Breast epithelium (tissue), 4 donors: ENCODE measurements around the gene ANKS1B. TPM values are rescaled to one million over a fixed set of nuclear protein-coding genes. Genes with fewer than 3 reads are reported as not detected.

Source experiments
- DNase-seq, 2 donors: peaks; one replicate each; pipeline ENCODE4 v3.0.0-alpha.2; 2019; ENCODE audit warnings: low spot score in 2 of 2
- H3K27ac ChIP-seq, 2 donors: fragments of 200-600 bp; sonication (generic) in 1 of 2; one replicate each; pipeline ENCODE4 v1.5.1; 2016 to 2019; ENCODE audit warnings: mild to moderate bottlenecking in 1 of 2
- H3K27me3 ChIP-seq, 2 donors: fragments of 200-600 bp; sonication (generic) in 1 of 2; one replicate each; pipeline versions ENCODE4 v1.5.1 to v1.6.0; 2017 to 2019; ENCODE audit warnings: control low read depth in 1 of 2, mild to moderate bottlenecking in 1 of 2
- H3K36me3 ChIP-seq: fragments of 200-600 bp; one replicate; pipeline ENCODE4 v1.5.1; 2019
- H3K4me1 ChIP-seq, 2 donors: fragments of 200-600 bp; sonication (generic); one replicate each; pipeline ENCODE4 v1.5.1; 2016 to 2019; ENCODE audit warnings: control low read depth in 1 of 2
- H3K4me3 ChIP-seq, 3 donors: fragments of 200-600 bp; sonication (generic); 1 replicate in 2 of 3; 2 replicates in 1 of 3; pipeline ENCODE4 v1.5.1; 2016 to 2019; ENCODE audit warnings: mild to moderate bottlenecking in 3 of 3, moderate library complexity in 2 of 3
- H3K9me3 ChIP-seq, 2 donors: fragments of 200-600 bp; sonication (generic) in 1 of 2; one replicate each; pipeline ENCODE4 v1.5.1; 2016 to 2019; ENCODE audit warnings: control low read depth in 1 of 2
- CTCF ChIP-seq, 3 donors: fragments of 450-650 bp; IDR thresholded peaks; one replicate each; pipeline ENCODE4 v1.5.1; 2016 to 2017; ENCODE audit warnings: antibody characterized with exemption in 3 of 3, mild to moderate bottlenecking in 3 of 3, moderate library complexity in 3 of 3
- POLR2A ChIP-seq: fragments of 450-650 bp; IDR thresholded peaks from one replicate; pipeline ENCODE4 v1.6.1; 2016; ENCODE audit warnings: antibody characterized with exemption, mild to moderate bottlenecking, moderate library complexity
- POLR2AphosphoS5 ChIP-seq, 3 donors: sonication (generic); formaldehyde crosslinking; IDR thresholded peaks; one replicate each; pipeline ENCODE4 v1.6.1; 2017; ENCODE audit warnings: antibody characterized with exemption in 3 of 3
- intact Hi-C: fragments of 100-400 bp; cut with DNase I; formaldehyde crosslinking; loops from one replicate; pipeline ENCODE4 v1.15.1; 2023; ENCODE audit warnings: low total_unique reads
- total RNA-seq, 3 donors: library from RNA; depleted of rRNA; stranded (reverse); fragments of >200 nt; gene quantifications; one replicate each; pipeline ENCODE4 v1.1.0, GENCODE V29; 2016

Gene ANKS1B
- total RNA-seq, 3 donors from 2014 or later, result 16.6 to 115 (median 32.4) TPM

- Histone ChIP-seq H3K4me3 (no peak overlapping the region), H3K27me3 (no peaks in the 10 kb centered on the region), H3K27ac (no peak overlapping the region), H3K9me3 (no peaks in the 10 kb centered on the region), H3K36me3 (no peaks in the 10 kb centered on the region), H3K4me1 (no peaks in the 10 kb centered on the region)
- no peak for DNase-seq
- intact Hi-C loops, result no loop called here
- TF ChIP-seq CTCF (IDR thresholded peaks at IDR 0.05) (no peak), POLR2A (no peak), POLR2AphosphoS5 (IDR thresholded peaks at IDR 0.05) (no peak)
Measured at GRCh38 chr12:99567072-99567471, 417.7 kb downstream of the ANKS1B start.

GRCh38 chr12:99558109-99558508 is 426.6 kb downstream of the ANKS1B start:
- no peaks in the 10 kb centered on the region for H3K4me1 ChIP-seq
- no peaks in the 10 kb centered on the region for H3K27me3 ChIP-seq
- DNase-seq, result no peak
- H3K36me3 ChIP-seq, result no peaks in the 10 kb centered on the region
- H3K9me3 ChIP-seq, result no peaks in the 10 kb centered on the region
- H3K4me3 ChIP-seq, result no peak overlapping the region
- TF ChIP-seq CTCF (IDR thresholded peaks at IDR 0.05) (no peak), POLR2AphosphoS5 (IDR thresholded peaks at IDR 0.05) (no peak)
- intact Hi-C loops, result no loop called here
- H3K27ac ChIP-seq, result no peak overlapping the region

GRCh38 chr12:99553461-99553860 is 431.3 kb downstream of the ANKS1B start:
- no peak for DNase-seq
- no peak overlapping the region for H3K27ac ChIP-seq
- H3K4me3 ChIP-seq, result no peak overlapping the region
- intact Hi-C loops, result no loop called here
- no peaks in the 10 kb centered on the region for H3K36me3 ChIP-seq
- no peaks in the 10 kb centered on the region for H3K9me3 ChIP-seq
- no peaks in the 10 kb centered on the region for H3K4me1 ChIP-seq
- TF ChIP-seq POLR2AphosphoS5 (IDR thresholded peaks at IDR 0.05), result no peak
- TF ChIP-seq CTCF (IDR thresholded peaks at IDR 0.05), result no peak
- no peak for TF ChIP-seq POLR2A
- H3K27me3 ChIP-seq, result no peaks in the 10 kb centered on the region

GRCh38 chr12:99552022-99552421 is 432.7 kb downstream of the ANKS1B start:
- intact Hi-C loops, result no loop called here
- TF ChIP-seq POLR2A, result no peak
- no peak for TF ChIP-seq CTCF (IDR thresholded peaks at IDR 0.05)
- no peak for TF ChIP-seq POLR2AphosphoS5 (IDR thresholded peaks at IDR 0.05)
- Histone ChIP-seq H3K9me3 (no peaks in the 10 kb centered on the region), H3K4me1 (no peaks in the 10 kb centered on the region), H3K27ac (no peak overlapping the region), H3K4me3 (no peak overlapping the region), H3K27me3 (no peaks in the 10 kb centered on the region), H3K36me3 (no peaks in the 10 kb centered on the region)
- no peak for DNase-seq

- Histone ChIP-seq H3K27me3 (no peaks in the 10 kb centered on the region), H3K4me3 (no peak overlapping the region), H3K4me1 (no peaks in the 10 kb centered on the region), H3K9me3 (no peaks in the 10 kb centered on the region), H3K27ac (no peak overlapping the region), H3K36me3 (no peaks in the 10 kb centered on the region)
- DNase-seq, result no peak
- intact Hi-C loops, result loop anchor here (5.0 kb wide), 1 partner anchor 178 kb away; no protein-coding TSS in a partner anchor
- no peak for TF ChIP-seq POLR2AphosphoS5 (IDR thresholded peaks at IDR 0.05)
- no peak for TF ChIP-seq POLR2A
Measured at GRCh38 chr12:99549651-99550050, 435.1 kb downstream of the ANKS1B start.

- no peaks in the 10 kb centered on the region for H3K4me1 ChIP-seq
- no peak for DNase-seq
- H3K9me3 ChIP-seq, result no peaks in the 10 kb centered on the region
- H3K4me3 ChIP-seq, result no peak overlapping the region
- intact Hi-C loops, result loop anchor here (5.0 kb wide), 1 partner anchor 178 kb away; no protein-coding TSS in a partner anchor
- no peak overlapping the region for H3K27ac ChIP-seq
- H3K27me3 ChIP-seq, result no peaks in the 10 kb centered on the region
- TF ChIP-seq CTCF (IDR thresholded peaks at IDR 0.05) (no peak), POLR2A (no peak), POLR2AphosphoS5 (IDR thresholded peaks at IDR 0.05) (no peak)
- no peaks in the 10 kb centered on the region for H3K36me3 ChIP-seq
Measured at GRCh38 chr12:99549196-99549595, 435.5 kb downstream of the ANKS1B start.
